ENCODE data around the gene TMPRSS13. TPM values are rescaled to one million over a fixed set of nuclear protein-coding genes. Genes with fewer than 3 reads are reported as not detected.

TMPRSS13 gene
- total RNA-seq, 1 donor from 2014 or later, result 0.53 TPM

DNA sequence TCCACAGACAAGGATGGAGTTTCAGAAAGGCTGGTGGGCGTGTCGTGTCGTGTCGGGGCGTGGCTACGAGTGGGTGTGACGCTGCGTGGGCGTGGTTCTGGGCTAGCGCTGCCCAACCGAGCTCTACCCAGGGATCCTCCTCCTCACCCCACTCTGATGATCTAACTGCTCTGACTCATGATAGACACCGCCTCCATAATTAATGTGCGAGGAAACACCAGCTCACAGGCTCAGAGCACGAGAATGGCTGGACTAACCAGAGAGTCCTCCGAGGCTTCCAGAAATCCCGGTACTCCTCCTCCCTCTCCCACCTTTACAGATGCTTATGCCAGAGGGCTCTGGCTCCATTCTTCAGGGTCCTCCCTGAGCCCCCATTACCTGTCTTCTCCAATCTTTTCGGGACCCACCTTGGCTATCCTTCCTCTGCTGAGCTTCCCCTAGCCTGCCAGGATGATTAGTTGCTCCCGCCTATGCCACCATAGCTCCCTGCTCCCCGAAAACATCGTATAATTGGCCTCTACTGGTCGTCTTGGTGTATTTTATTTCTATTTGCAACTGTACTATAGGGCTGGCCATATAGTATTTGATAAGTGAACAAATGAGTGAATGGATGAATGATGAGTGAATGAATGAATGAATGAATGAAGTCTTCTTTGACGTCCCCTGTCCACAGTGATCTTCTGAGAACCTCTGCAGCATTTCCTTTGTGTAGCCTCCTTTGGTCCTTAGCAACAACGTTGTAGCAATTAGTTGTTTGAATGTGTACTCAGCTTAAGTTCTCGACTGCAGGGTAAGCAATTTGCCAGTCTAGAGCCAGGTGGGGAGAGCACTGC is 21.7 kb downstream of the TMPRSS13 start:
- Histone ChIP-seq H3K36me3 (ENCODE audit: control insufficient read depth, insufficient read depth, low read length) (no peaks in the 10 kb centered on the region), H3K4me3 (ENCODE audit: low read depth, low read length) (no peak overlapping the region), H3K27me3 (ENCODE audit: control insufficient read depth, insufficient read depth, low read length) (no peaks in the 10 kb centered on the region)
- peak; percentile 91 for FAIRE-seq
- peak; percentile 96 for DNase-seq (ENCODE audit: low read depth)
- TF ChIP-seq CTCF (IDR thresholded peaks at IDR 0.05; ENCODE audit: insufficient read depth, low read length, severe bottlenecking), result no peak

DNA sequence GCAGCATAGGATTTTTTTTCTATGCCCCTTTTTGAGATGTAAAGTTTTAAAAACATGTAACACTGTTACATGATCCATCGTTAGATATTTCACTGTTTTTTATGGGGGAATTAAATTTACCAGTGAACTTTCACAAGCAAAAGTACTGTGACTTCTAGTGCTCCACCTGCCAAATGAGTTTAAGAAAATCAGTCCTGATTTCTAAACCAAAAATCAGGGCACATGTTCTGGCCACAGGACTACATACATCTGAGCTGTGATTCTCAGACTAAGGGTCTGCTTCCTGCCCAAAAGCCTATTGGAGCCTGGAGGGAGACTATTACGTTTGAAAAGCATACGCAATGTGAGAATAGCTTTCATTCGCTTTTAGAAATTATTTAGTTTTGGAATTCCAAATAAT is 22.5 kb downstream of the TMPRSS13 start:
- Histone ChIP-seq H3K27me3 (ENCODE audit: control insufficient read depth, insufficient read depth, low read length) (no peaks in the 10 kb centered on the region), H3K4me3 (ENCODE audit: low read depth, low read length) (no peak overlapping the region), H3K36me3 (ENCODE audit: control insufficient read depth, insufficient read depth, low read length) (no peaks in the 10 kb centered on the region)
- no peak for FAIRE-seq
- no peak for DNase-seq (ENCODE audit: low read depth)
- TF ChIP-seq CTCF (IDR thresholded peaks at IDR 0.05; ENCODE audit: insufficient read depth, low read length, severe bottlenecking), result no peak

GRCh38 chr11:117906126-117906525 is 23.1 kb downstream of the TMPRSS13 start:
- H3K27me3 ChIP-seq (ENCODE audit: control insufficient read depth, insufficient read depth, low read length), result no peaks in the 10 kb centered on the region
- no peak for FAIRE-seq
- no peak for DNase-seq (ENCODE audit: low read depth)
- no peaks in the 10 kb centered on the region for H3K36me3 ChIP-seq (ENCODE audit: control insufficient read depth, insufficient read depth, low read length)
- TF ChIP-seq CTCF (IDR thresholded peaks at IDR 0.05; ENCODE audit: insufficient read depth, low read length, severe bottlenecking), result no peak
- no peak overlapping the region for H3K4me3 ChIP-seq (ENCODE audit: low read depth, low read length)

DNA sequence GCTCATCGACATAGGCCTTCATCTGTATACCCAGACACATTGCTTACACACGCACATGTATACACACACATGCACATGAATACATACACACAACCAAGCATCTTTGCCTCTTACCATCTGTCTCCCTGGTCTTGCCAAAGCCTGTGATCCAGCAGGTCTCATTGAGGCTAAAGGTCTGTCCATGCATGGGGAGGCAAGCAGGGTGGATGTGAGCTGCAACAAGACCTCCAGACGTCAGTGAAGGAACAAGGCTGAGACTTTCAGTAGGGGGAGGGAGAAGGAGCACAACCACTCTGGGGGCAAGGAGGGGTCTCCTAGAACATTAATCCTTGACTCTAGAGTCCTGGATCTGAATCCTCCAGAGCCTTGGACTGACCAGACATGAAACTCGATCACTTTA is 23.7 kb downstream of the TMPRSS13 start:
- H3K27me3 ChIP-seq (ENCODE audit: control insufficient read depth, insufficient read depth, low read length), result no peaks in the 10 kb centered on the region
- no peaks in the 10 kb centered on the region for H3K36me3 ChIP-seq (ENCODE audit: control insufficient read depth, insufficient read depth, low read length)
- FAIRE-seq (peak; percentile 13), DNase-seq (ENCODE audit: low read depth) (no peak)
- H3K4me3 ChIP-seq (ENCODE audit: low read depth, low read length), result no peak overlapping the region
- no peak for TF ChIP-seq CTCF (IDR thresholded peaks at IDR 0.05; ENCODE audit: insufficient read depth, low read length, severe bottlenecking)

- Histone ChIP-seq H3K4me3 (ENCODE audit: low read depth, low read length) (no peak overlapping the region), H3K27me3 (ENCODE audit: control insufficient read depth, insufficient read depth, low read length) (no peaks in the 10 kb centered on the region), H3K36me3 (ENCODE audit: control insufficient read depth, insufficient read depth, low read length) (no peaks in the 10 kb centered on the region)
- DNase-seq (ENCODE audit: low read depth), result no peak
- no peak for TF ChIP-seq CTCF (IDR thresholded peaks at IDR 0.05; ENCODE audit: insufficient read depth, low read length, severe bottlenecking)
- no peak for FAIRE-seq
These were observed 25.5 kb downstream of the TMPRSS13 start for GRCh38 chr11:117903505-117904382.
